ENCODE data around the gene BCL2.
"Not testable (repeated sequence)": the region's sequence is repeated elsewhere in the genome, so short reads cannot be mapped to it uniquely, and the experiment has no call there.

BCL2 gene

GRCh38 chr18:63232826-63233225, 86.7 kb downstream of the BCL2 start:
- DNase-seq = no peak

GRCh38 chr18:63229971-63230370, 89.6 kb downstream of the BCL2 start:
- no peak for DNase-seq

- DNase-seq = no peak
Measured at GRCh38 chr18:63225434-63225833, 94.1 kb downstream of the BCL2 start.

GRCh38 chr18:63224630-63225029, 94.9 kb downstream of the BCL2 start:
- DNase-seq = peak; percentile 37

- DNase-seq = peak; percentile 41
Measured at GRCh38 chr18:63223837-63224236, 95.7 kb downstream of the BCL2 start.

- DNase-seq = no peak
Measured at GRCh38 chr18:63220903-63221302, 98.7 kb downstream of the BCL2 start.

- DNase-seq = no peak
Measured at GRCh38 chr18:63218472-63218871, 101.1 kb downstream of the BCL2 start.

- no peak for DNase-seq
Measured at GRCh38 chr18:63216516-63217311, 102.9 kb downstream of the BCL2 start.

- DNase-seq = no peak
Measured at GRCh38 chr18:63213936-63214671, 105.5 kb downstream of the BCL2 start.

GRCh38 chr18:63213331-63213900, 106.2 kb downstream of the BCL2 start:
- peak; percentile 82 for DNase-seq

- DNase-seq = peak; percentile 62
Measured at GRCh38 chr18:63210521-63210920, 109.0 kb downstream of the BCL2 start.

- DNase-seq = no peak
Measured at GRCh38 chr18:63208676-63209075, 110.9 kb downstream of the BCL2 start.

- DNase-seq = no peak
Measured at GRCh38 chr18:63207835-63208234, 111.7 kb downstream of the BCL2 start.

- DNase-seq = no peak
Measured at GRCh38 chr18:63207143-63207790, 112.3 kb downstream of the BCL2 start.

GRCh38 chr18:63206433-63207142, 113.0 kb downstream of the BCL2 start:
- DNase-seq = no peak

GRCh38 chr18:63205791-63206252, 113.7 kb downstream of the BCL2 start:
- DNase-seq = no peak

- DNase-seq = no peak
Measured at GRCh38 chr18:63203497-63203896, 116.1 kb downstream of the BCL2 start.

- no peak for DNase-seq
Measured at GRCh38 chr18:63202828-63203227, 116.7 kb downstream of the BCL2 start.

- not testable (repeated sequence) for DNase-seq
Measured at GRCh38 chr18:63201456-63201855, 118.1 kb downstream of the BCL2 start.

- DNase-seq = peak; percentile 78
Measured at GRCh38 chr18:63199743-63200241, 119.8 kb downstream of the BCL2 start.

- DNase-seq = no peak
Measured at GRCh38 chr18:63198868-63199742, 120.5 kb downstream of the BCL2 start.

Measured in MV-4-11 (cell line).